GM18502 (cell line): ENCODE measurements around the gene PHF21A.
A peak's percentile ranks its signal among the peaks of the same experiment; 100 is the strongest.

Experiments used
- ATAC-seq: cut with Tn5 transposase; IDR thresholded peaks from one replicate; pipeline ENCODE4 v1.9.1; 2021; ENCODE audit warnings: mild to moderate bottlenecking; ENCODE audit not compliant: unreplicated experiment, poor library complexity

PHF21A gene

DNA sequence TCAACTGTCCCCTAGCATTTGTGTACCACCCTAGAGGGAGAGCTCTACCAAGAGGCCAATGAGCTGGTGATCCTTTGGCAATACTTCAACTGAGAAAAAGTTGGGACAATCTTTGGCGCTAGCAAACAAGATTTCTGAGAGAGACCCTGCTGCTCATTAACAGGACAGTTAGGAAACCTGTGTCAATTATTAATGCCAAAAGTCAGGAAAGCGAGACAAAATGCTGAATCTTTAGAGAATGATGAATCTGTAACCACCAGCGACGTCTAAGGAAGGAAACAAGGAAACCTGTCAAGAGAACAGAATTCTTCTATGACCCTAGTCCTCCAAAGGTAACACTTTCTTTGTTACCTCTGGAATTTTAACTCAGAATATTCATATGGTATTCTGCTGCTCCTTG, 178.9 kb downstream of the PHF21A start:
- no peak for ATAC-seq

DNA sequence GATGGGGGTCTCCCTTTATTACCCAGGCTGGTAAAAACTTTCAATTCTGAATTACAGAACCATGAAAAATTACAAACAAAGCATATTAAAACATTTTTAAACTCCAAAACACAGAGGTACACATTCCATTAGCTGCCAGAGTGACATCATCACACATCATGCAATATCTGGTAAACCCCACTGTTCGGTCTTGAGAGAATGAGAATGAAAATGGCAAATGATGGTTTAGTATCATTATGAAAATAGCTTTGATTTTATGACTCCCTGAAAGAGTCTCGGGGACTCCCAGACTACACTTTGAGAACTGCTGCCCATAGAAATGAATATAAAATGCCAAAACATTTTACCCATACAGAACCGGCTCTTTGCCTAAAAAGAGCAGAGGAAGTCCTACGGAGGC, 180.0 kb downstream of the PHF21A start:
- no peak for ATAC-seq

DNA sequence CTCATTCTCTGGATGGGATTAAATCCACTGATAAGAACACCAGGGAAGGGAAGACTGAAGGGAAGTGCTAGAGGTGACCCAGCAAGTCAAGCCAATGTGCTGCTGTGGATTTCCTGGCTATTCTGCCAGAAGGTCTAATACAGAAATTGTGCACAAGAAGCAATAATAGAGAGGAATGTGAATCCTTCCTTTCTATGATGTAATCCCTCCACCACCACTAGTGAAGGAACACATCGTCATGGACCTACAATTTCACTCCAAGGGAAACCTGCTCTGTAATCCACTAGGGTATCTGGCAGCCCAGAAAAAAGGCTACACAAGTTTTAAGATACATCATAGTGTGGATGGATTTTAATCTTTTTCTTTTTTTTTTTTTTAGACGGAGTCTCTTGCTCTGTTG, 181.4 kb downstream of the PHF21A start:
- ATAC-seq: no peak

DNA sequence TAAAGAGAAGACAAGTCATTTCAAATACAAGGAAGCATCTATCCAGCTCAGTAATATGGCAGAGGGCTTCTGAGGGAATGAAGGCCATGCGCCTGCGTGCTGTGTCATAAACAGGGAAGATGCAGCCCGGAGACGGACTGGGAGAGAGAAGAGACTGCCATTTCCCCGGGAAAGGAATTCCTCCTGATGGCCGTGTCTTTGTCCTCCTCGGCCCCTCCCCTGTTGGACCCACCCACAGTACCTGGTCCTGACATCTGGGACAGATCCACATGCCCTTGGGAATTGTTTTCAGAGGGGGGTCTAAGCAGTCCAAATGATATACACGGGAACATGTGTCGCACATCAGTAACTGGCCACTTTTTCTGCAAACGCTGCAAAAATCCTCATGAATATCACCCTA, 183.3 kb downstream of the PHF21A start:
- ATAC-seq: no peak

DNA sequence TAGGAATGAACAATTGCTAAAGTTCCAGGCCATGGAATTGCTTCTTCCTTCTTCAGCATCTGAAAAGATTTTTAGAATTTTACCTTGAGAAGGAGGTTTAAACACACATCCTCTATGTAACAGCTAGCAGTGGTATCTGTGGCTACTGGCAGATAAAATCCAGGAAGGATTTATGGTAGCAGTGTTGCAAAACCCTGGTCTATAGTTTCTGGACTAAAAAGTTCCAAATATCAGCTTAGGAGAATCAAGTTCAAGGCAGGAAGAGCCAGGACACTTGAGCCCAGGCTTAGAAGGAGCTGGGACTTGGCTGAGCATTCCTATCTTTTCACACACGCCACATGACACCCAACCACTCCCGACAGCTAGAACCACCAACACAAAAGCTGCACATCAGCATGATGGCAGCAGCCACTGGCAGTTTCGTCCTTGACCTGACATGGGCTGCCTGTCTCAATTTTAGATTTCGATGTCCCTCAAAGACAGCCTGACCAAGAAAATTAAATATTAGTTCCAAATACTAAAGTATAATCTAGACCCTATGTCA, 184.7 kb downstream of the PHF21A start:
- ATAC-seq: no peak

DNA sequence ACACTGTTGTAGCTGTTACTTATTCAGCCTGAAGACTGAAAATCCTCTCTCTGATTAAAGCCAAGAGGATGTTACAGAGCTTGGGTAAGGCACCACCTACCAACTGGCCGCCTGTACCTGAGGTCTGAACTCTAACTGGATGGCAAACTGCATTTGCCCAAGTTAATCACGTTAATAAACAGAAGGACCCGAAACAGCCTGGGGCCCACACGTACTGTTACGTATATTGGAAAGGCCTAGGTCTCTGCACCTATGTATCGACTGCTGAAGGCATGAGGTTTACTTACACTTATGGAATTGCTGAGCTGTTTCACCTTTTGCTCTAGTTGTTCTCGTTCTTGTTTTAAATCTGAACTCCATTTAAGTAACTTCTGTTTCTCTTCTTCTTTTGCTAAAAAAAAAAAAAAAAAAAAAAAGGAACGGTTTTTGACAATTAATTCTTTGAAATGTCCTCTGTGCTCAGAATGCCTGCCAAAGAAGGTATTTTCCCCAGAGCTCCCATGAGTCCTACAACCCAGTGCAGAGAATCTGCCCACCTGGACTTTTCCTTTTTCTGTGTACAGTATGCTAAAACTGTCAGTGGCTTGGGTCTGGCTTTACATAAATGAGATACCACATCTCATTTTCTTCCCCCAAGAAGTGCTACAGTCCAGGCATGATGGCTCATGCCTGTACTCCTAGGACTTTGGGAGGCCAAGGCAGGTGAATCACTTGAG, 185.7 kb downstream of the PHF21A start:
- ATAC-seq: no peak

DNA sequence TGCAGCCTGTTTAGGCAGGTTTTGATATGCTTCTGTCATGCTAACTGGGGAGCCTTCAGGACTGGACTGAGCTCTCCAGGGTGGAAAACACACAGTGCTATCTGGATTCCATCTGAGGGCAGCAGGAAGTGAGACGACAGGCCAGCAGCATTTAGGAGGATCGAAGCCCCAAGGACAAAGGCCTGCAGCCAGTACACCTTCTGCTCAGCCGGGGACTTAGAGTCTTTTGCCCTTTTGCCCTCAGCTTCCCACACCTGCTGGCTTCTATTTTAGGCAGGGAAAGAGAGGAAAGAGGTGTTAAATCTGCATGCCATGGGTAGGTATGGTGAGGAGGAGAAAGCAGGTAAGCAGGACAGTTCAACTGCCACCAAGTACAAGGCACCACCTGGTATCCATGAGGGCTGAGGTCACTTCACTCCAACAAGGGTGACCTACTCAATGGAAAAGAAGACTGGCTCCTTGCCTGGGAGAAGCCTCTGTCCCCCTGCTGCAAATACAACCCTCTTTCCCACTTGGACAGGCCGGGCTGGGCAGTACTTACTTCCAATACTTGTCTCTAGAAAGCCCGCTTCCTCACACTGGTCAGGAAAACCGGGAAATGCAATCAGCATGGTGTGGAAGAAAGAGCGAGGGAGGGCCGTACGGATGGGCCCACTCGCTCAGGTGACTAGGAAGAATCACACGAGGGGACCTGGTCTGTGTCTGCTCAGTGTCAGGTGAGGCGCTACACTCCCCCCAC, 186.5 kb downstream of the PHF21A start:
- ATAC-seq: no peak

DNA sequence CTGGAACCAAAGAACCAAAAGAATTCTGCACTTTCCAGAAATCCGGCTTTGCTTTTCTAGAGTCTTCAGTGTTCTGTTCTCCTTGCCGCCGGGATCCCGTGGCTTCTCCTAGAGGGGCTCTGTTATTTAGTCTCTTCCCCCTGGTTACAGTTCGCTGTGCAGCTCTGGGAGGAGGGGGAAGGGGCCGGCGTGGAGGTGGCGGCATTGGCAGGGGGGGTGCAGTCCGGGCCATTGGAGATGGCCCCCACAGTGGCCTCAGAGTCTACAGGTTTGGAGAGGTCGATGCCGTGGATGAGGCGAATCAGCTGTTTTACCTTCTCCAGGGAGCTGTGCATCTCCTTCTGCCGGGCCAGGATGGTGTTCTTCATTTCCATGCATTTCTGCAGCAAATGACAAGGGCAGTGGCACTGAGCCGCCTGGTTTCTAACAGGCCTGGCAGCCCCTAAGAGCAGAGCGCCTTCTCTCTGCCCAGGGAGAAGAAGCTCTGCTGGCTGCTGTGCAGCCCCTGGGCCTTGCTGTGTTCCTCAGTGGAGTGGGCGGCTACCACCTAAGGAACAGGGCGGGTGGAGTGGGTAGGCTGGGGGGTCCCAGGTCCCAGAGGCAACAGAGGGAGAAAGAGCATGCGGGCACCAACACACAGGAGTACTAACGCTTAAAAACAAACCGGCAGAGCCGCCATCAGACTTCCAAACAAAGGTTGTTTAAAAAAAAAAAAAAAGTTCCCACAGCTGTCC, 187.2 kb downstream of the PHF21A start:
- ATAC-seq: no peak

DNA sequence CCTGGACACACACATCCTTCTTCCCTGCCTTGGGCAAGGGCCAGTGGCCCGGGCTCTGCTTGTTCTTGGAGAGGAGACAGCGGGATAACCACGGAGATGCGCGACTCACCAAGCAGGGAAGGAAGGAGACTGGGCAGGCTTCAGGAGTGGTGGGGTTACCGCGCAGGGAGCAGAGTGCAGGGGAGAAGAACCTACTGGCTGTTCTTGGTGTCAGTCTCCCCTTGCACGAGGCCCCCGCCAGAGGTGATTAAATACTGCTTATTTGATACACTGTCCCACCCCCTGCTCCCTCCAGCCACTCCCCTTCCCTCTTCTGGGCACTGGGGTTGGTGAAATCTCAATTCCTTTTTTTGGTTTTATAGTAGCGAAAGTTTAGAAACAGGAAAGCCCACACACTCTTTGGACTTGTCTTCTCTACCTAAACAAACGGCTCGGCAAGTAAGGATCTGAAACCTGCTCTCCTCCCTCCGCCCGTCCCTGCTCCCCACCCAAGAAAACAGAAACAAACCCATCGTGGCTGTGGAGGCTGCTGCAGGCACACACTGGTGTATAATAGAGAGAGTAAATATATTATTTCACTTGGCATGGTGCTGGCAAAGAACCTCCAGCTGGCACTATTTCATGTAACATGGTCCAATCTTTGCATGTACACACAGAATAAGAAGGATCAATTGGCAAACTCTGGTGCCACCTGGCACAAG, 188.0 kb downstream of the PHF21A start:
- ATAC-seq: no peak

DNA sequence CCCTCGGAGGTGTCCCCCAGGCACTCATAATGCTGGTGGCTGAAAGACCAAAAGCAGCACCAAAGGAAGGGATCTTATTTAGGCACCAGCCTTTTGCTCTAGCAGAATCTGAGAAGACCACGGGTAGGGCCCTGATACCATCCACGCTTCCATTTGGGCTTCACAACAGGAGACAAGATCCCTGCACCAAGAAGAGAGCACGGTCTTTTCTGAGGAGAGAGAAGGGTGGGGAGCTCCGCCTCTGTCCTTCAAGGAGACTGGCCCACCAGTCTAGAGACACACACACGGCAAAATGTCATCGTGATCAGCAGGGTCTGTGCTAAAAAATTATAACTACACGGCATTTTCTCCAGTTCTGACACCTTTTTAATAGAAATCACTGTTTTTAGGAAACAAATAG, 189.0 kb downstream of the PHF21A start:
- ATAC-seq: no peak

DNA sequence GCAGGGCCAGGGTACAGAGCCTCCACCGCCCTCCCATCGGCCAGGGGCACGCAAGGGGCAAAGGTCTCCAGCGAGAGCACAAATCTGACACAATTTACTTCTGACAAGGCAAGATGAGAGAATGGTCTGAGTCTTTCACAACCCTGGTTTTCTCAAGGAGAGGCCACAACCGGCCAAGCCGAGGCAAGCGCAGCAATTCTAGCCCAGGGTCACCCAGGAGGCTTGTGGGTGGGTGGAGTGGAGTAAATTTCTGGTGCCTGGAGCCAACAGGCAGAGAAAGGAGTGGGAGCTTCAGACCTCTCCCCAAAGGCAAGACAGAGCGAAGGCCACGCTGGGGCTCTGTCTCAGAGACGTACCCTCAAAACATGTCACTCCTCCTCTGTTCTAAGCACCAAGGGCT, 189.5 kb downstream of the PHF21A start:
- ATAC-seq: no peak

DNA sequence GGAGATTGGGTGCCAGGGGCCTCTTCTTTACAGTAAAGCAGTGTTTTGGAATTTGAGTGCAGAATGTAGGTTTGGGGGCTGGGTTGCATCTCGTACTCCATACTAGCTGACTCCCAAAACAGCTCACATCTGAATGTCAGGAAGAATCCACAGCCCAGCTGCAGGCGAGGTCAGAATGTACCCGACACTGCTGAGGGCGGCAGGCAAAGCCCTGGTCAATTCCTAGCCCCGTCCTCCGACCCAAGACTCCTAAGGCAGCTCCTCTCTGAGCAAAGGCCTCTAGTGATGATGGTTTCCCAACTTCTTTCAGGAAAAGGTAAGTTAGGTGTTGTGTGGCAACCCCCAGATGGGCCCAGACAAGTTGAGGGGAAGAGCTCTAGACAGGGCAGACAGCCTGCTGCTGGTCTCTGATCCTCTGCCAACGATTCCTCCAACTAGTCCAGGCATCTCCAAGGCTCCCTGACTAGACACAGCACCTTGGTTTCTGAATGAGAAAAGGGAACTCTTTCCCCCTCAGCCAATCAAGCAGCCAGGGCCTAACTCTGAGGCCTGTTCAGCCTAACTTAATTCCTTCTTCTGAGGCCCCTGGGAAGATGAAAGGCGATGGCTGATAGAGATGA, 190.2 kb downstream of the PHF21A start:
- no peak for ATAC-seq

DNA sequence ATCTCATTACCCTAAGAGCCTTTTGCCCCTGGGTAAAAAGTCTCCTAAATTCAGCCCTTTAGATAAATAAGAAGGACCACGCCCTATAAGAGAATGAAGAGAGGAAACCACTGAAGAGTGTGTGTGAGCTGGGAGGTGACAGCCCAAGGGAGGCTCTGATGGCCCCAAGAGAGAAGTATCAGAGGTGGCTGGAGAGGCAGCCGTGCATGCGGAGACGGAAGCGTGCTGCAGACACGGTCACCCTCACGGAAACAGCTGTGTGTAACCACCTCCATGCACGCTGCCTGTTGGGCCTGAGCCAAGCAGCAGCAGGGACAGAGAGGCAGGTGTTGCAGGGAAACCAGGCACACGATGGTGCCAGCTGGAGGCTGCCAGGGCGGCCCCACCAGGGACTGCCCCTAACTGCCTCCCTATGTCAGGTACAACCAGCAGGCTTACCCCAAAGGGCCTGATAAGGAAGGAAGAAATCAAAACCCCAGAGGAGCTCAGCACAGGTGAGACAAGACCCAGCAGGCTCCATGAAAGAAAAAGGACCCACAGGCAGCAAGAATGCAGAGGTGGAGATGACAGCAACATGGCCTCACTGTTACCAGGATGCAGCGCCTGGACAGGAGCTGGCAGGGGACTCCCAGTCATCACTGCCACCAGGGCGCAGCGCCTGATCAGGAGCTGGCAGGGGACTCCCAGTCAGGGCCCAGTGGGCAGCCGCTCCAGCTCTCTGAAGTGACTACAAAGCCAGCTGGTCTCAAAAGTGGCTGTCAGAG, 191.0 kb downstream of the PHF21A start:
- peak; percentile 94 for ATAC-seq

DNA sequence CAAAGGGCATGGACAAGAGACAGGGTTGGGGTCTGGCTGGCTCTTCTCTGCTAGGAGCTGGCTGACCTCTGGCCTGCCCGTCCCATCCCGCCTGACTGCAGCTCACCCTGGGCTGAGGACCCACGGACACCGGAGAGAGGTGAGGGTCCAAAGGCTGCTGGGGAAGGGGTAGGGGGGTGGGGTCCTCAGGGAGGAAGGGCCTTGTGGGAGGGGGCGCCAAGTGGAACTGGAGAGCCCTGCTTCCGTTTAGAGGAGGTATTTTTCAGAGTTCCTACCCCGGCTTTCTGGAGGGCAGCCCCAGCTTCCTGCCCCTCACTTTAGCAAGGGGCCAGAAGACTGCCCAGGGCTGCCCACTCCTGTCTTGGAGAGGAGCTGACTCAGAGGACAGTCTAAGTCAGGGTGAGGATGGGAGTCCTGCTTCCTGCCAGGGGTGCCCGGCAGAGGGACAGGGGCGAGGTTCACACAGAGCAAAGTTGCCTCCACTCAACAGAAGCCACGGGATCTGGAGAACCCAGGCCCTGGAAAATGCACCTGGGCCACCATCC, 191.7 kb downstream of the PHF21A start:
- ATAC-seq: no peak

DNA sequence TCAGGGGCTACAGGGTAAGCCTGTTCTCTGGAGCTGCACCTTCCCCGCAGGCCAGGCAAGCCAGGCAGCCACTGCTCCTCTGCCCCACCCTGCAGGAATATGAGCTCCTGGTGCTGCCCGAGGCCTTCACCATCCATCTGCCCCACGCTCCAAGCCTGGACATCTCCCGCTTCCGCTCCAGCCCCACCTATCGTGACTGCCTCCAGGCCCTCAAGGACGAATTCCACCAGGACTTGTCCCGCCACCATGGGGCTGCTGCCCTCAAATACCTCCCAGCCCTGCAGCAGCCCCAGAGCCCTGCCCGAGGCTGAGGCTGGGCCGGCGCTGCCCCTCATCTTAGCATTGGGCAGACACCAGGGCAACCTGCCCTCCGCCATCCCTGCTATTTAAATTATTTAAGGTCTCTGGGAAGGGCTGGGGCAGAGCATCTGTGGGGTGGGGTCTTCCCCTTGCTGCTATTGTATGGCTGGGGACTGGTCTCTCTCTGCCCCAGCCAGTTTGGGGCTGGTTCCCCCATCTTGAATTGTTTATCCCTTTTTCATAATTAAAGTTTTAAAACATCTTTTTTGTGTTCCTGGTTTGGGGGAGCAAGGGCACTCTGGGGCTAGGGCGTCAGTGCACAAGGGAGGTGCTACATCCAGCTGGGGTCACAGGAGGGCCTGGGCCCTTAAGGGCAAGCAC, 192.6 kb downstream of the PHF21A start:
- ATAC-seq: no peak

DNA sequence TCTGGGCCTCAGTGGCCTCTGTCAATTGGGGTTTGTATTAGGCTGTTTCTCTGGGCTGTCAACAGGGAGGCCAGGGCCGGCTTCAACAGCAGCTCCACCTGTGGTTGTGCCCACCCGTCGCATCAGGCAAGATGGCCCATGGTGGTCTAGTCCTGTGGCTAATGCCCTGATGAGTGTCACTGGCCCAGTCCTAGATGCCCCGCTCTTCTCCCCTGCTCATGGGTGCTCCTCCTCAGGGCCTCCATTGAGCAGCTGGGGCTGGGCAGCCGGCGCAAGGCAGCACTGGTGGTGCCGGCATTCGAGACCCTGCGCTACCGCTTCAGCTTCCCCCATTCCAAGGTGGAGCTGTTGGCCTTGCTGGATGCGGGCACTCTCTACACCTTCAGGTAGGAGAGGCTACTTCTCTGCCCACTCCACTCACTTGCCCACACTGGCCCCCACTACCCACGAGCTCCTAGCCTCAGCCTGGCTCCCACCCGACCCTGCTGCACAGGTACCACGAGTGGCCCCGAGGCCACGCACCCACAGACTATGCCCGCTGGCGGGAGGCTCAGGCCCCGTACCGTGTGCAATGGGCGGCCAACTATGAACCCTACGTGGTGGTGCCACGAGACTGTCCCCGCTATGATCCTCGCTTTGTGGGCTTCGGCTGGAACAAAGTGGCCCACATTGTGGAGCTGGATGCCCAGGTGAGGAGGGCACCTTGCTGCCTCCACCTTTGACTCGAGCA, 193.4 kb downstream of the PHF21A start:
- no peak for ATAC-seq

DNA sequence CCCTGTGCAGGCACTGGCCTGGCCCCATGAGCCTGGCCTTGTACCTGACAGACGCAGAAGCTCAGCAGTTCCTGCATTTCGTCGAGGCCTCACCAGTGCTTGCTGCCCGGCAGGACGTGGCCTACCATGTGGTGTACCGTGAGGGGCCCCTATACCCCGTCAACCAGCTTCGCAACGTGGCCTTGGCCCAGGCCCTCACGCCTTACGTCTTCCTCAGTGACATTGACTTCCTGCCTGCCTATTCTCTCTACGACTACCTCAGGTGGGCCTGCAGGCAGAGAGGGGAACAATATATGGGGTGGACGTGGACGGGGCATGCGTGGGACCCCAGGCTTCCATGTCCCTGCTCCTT, 193.9 kb downstream of the PHF21A start:
- no peak for ATAC-seq
